ENCODE results near the gene TP53I11.

DNA sequence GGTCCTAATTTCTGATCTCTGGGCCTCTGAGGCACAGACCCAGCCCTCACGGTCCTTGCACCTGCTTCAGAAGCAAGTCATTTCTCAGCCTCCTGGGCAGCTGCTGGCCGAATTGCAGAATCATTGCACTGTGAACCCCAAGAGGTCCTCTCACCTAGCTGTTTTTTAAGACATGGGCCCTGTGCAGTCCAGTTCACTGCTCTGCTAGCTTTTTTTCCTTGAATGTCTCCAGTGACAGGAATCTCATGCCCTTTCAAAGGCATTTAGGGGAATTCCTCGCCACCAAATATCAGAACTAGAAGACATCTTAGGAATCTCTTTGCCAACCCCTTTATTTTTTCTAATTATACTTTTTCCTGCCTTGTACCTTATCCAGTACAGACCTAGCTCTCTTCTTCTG lies 35.6 kb upstream of the TP53I11 start:
- TF ChIP-seq, protein P1, sequence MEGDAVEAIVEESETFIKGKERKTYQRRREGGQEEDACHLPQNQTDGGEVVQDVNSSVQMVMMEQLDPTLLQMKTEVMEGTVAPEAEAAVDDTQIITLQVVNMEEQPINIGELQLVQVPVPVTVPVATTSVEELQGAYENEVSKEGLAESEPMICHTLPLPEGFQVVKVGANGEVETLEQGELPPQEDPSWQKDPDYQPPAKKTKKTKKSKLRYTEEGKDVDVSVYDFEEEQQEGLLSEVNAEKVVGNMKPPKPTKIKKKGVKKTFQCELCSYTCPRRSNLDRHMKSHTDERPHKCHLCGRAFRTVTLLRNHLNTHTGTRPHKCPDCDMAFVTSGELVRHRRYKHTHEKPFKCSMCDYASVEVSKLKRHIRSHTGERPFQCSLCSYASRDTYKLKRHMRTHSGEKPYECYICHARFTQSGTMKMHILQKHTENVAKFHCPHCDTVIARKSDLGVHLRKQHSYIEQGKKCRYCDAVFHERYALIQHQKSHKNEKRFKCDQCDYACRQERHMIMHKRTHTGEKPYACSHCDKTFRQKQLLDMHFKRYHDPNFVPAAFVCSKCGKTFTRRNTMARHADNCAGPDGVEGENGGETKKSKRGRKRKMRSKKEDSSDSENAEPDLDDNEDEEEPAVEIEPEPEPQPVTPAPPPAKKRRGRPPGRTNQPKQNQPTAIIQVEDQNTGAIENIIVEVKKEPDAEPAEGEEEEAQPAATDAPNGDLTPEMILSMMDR (IDR thresholded peaks at IDR 0.05), result no peak
- TF ChIP-seq EZH2 (IDR thresholded peaks at IDR 0.05), result no peak
- no peak for TF ChIP-seq EZH2phosphoT487 (IDR thresholded peaks at IDR 0.05)

Data from neural progenitor cell (in vitro differentiated cells).